OCI-LY7 (cell line): Measurements from ENCODE around the gene DBR1. TPM values are rescaled to one million over a fixed set of nuclear protein-coding genes. Genes with fewer than 3 reads are reported as not detected.

Source experiments
- BruUV-seq: library from RNA; stranded (reverse); fragments of 400-500 nt; replicated peaks from 2 replicates; lab custom pipeline; 2021; lab: Mats Ljungman, UMichigan
- CTCF ChIA-PET: fragments of 300-600 bp; sonication (Branson Sonifier 250); formaldehyde crosslinking; loops from one replicate; lab custom pipeline; 2022; ENCODE audit warnings: antibody characterized with exemption; ENCODE audit not compliant: unreplicated experiment; lab: Charles Lee
- POLR2A ChIA-PET: fragments of 300-600 bp; sonication (Branson Sonifier 250); formaldehyde crosslinking; loops from one replicate; lab custom pipeline; 2022; ENCODE audit warnings: antibody characterized with exemption; lab: Charles Lee
- DNase-seq: peaks from one replicate; pipeline ENCODE4 v3.0.0-alpha.2; 2015; ENCODE audit warnings: low spot score
- H2AFZ ChIP-seq: fragments of 200-600 bp; sonication (generic), shearing (Covaris generic); 2 replicates; pipeline ENCODE4 v1.6.1; 2014; ENCODE audit warnings: mild to moderate bottlenecking, antibody characterized with exemption, low read length, moderate library complexity
- H3K27ac ChIP-seq: fragments of 200-600 bp; sonication (generic); 2 replicates; pipeline ENCODE4 v1.5.1; 2014; ENCODE audit warnings: mixed run types, low read depth, mild to moderate bottlenecking, moderate library complexity, low read length, inconsistent platforms; ENCODE audit not compliant: poor library complexity, severe bottlenecking
- H3K36me3 ChIP-seq: fragments of 200-600 bp; sonication (generic); 2 replicates; pipeline ENCODE4 v1.6.1; 2014; ENCODE audit warnings: mild to moderate bottlenecking, antibody characterized with exemption, low read length, moderate library complexity, mixed read lengths; ENCODE audit not compliant: insufficient read depth
- H3K4me1 ChIP-seq: fragments of 200-600 bp; sonication (generic); 2 replicates; pipeline ENCODE4 v1.5.1; 2014; ENCODE audit warnings: mild to moderate bottlenecking, low read length; ENCODE audit not compliant: insufficient read depth, poor library complexity, severe bottlenecking
- H3K4me2 ChIP-seq: fragments of 200-600 bp; sonication (generic); 2 replicates; pipeline ENCODE4 v1.6.1; 2014; ENCODE audit warnings: mild to moderate bottlenecking, low read length
- H3K4me3 ChIP-seq: fragments of 200-600 bp; sonication (generic); 2 replicates; pipeline ENCODE4 v1.5.1; 2014; ENCODE audit warnings: mild to moderate bottlenecking, low read depth, low read length; ENCODE audit not compliant: poor library complexity, severe bottlenecking
- H3K79me2 ChIP-seq: fragments of 200-600 bp; sonication (generic); 2 replicates; pipeline ENCODE4 v1.6.1; 2016; ENCODE audit warnings: low read depth, mild to moderate bottlenecking, low read length, moderate library complexity, mixed read lengths; ENCODE audit not compliant: insufficient read depth
- H3K9me2 ChIP-seq: fragments of 200-600 bp; sonication (generic); 2 replicates; pipeline ENCODE4 v1.6.1; 2016; ENCODE audit warnings: mild to moderate bottlenecking, low read length, mixed read lengths; ENCODE audit not compliant: insufficient read depth
- H3K9me3 ChIP-seq: fragments of 200-600 bp; sonication (generic); 2 replicates; pipeline ENCODE4 v1.6.1; 2014; ENCODE audit warnings: mild to moderate bottlenecking, mixed run types, low read length, mixed read lengths
- H4K20me1 ChIP-seq: fragments of 200-600 bp; sonication (generic); 2 replicates; pipeline ENCODE4 v1.6.1; 2014; ENCODE audit warnings: mild to moderate bottlenecking, antibody characterized with exemption, low read length, moderate library complexity, mixed read lengths; ENCODE audit not compliant: insufficient read depth
- CTCF ChIP-seq: fragments of 200-600 bp; sonication (generic); conservative IDR thresholded peaks from 2 replicates; pipeline ENCODE4 v1.5.1; 2014; ENCODE audit warnings: mild to moderate bottlenecking, antibody characterized with exemption, low read length, moderate library complexity, mixed read lengths
- EZH2phosphoT487 ChIP-seq: fragments of 200-600 bp; sonication (generic); IDR thresholded peaks from 2 replicates; pipeline ENCODE4 v1.6.1; 2018; ENCODE audit warnings: low read depth, borderline replicate concordance, mild to moderate bottlenecking, mixed run types, antibody characterized with exemption, low read length, moderate library complexity, mixed read lengths
- intact Hi-C: fragments of 100-400 bp; cut with micrococcal nuclease; formaldehyde crosslinking; loops from one replicate; pipeline ENCODE4 v1.10.0; 2022; ENCODE audit not compliant: unreplicated experiment
- total RNA-seq, 2 experiments: library from RNA; depleted of rRNA in 1 of 2; stranded (reverse); fragments of >200 nt in 1 of 2; shearing (Covaris generic) in 1 of 2; gene quantifications; 2 replicates each; pipeline ENCODE4 v1.2.3, GENCODE V29; 2014 to 2022

DBR1 gene
- total RNA-seq, 2 experiments from 2014 or later, result 13.6 to 22.7 TPM

GRCh38 chr3:138222131-138222941, 47.6 kb upstream of the DBR1 start:
- H3K27ac ChIP-seq, result no peak overlapping the region
- TF ChIP-seq EZH2phosphoT487 (no peak), CTCF (no peak)
- POLR2A ChIA-PET, result interaction anchor here (0.5 to 1.3 kb wide), 4 partner anchors 8 to 83 kb away, joined by 3 to 4 read pairs (median 4); no protein-coding TSS in a partner anchor
- no peak overlapping the region for H2AFZ ChIP-seq
- peaks cover 27% of the 10 kb centered on the region; the same call in 1 of the 2 replicates for H3K79me2 ChIP-seq
- intact Hi-C loops, result no loop called here
- CTCF ChIA-PET, result no interaction called here
- H3K4me3 ChIP-seq, result no peak overlapping the region
- H3K9me2 ChIP-seq, result no peaks in the 10 kb centered on the region
- DNase-seq, result no peak
- BruUV-seq, result no TSS peak
- H3K4me2 ChIP-seq, result no peak overlapping the region
- H3K36me3 ChIP-seq, result peaks cover 65% of the 10 kb centered on the region
- 0 out of 2 replicates have a peak, but pooled peaks cover 3% of the 10 kb centered on the region for H4K20me1 ChIP-seq
- no peaks in the 10 kb centered on the region for H3K4me1 ChIP-seq
- H3K9me3 ChIP-seq, result no peaks in the 10 kb centered on the region

DNA sequence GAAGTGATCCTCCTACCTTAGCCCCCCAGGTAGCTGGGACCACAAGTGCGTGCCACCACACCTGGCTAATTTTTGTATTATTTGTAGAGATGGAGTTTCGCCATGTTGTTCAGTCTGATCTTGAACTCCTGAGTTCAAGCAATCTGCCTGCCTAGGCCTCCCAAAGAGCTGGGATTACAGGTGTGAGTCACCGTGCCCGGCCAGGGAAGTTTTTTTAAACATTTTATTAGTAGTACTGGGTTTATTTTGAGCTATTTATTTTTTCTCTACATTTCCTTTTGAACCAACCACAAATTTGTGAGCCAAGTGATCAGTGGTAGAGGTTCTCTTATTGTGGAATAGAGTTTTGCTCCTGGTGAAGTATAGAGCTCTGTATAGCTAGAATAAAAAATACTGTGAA, 46.1 kb upstream of the DBR1 start:
- intact Hi-C loops, result no loop called here
- H3K4me3 ChIP-seq, result no peak overlapping the region
- ChIA-PET POLR2A (interaction anchor here (1.4 kb wide), 1 partner anchor 10 kb away, joined by 6 read pairs; no protein-coding TSS in a partner anchor), CTCF (no interaction called here)
- no peak overlapping the region for H3K4me2 ChIP-seq
- H3K9me3 ChIP-seq, result no peaks in the 10 kb centered on the region
- H3K9me2 ChIP-seq, result no peaks in the 10 kb centered on the region
- peaks cover 41% of the 10 kb centered on the region; the same call in 1 of the 2 replicates for H3K79me2 ChIP-seq
- H4K20me1 ChIP-seq, result 0 out of 2 replicates have a peak, but pooled peaks cover 8% of the 10 kb centered on the region
- BruUV-seq, result no TSS peak
- H3K36me3 ChIP-seq, result peaks cover 65% of the 10 kb centered on the region
- no peak for DNase-seq
- H3K4me1 ChIP-seq, result no peaks in the 10 kb centered on the region
- no peak overlapping the region for H3K27ac ChIP-seq
- H2AFZ ChIP-seq, result no peak overlapping the region
- TF ChIP-seq EZH2phosphoT487 (no peak), CTCF (no peak)
